Tibial nerve (tissue), 3 donors: ENCODE measurements around the gene CDC42BPB.

Experiments used
- POLR2A ChIP-seq, 2 donors: fragments of 450-650 bp; IDR thresholded peaks; one replicate each; pipeline ENCODE4 v1.6.1; 2017; ENCODE audit warnings: antibody characterized with exemption in 2 of 2, mild to moderate bottlenecking in 2 of 2, moderate library complexity in 2 of 2
- TF ChIP-seq, protein P1 (sequence below), 5 experiments: fragments of 200-600 bp in 3 of 5; fragments of 450-650 bp in 2 of 5; sonication (generic) in 3 of 5; IDR thresholded peaks; one replicate each; pipeline ENCODE4 v1.5.1; 2016 to 2019; ENCODE audit warnings: antibody characterized with exemption in 5 of 5, mild to moderate bottlenecking in 3 of 5, moderate library complexity in 2 of 5

DNA sequence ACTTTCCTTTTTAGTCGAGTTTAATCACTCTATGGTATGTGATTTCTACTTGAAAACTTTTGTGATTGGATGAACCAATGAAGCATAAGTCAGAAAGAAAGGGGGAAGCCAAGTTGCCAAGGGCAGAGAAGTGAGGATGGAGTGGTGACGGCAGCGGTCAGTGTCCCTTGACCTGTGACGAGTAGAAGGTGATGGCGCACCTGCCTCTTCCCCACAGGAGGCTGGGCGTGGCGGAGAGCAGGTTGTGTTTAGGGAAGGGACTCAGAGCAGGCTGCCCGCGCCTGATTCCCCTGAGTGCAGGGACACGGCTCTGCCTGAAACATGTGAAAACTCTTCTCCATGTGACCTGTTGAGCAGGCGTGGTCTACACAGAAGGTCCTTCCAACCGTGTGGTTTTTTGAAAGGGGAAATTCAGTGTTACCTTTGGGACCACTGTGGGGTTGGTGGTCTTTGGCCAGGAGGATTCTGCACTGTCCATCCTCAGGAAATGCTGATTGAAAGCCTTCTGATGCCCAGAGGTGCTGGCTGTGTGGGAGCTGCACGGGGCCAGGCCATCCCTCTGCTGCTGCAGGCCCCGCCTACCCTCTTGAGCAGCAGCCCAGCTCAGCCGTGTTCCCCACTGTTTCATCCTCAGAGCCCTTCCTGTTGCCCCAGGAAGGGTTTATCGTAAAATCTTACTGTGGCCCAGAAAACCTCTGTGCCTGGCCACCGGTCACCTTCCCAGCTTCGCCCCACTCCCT lies 158.4 kb downstream of the CDC42BPB start:
- TF ChIP-seq POLR2A (IDR thresholded peaks at IDR 0.05): no peak
- TF ChIP-seq, protein P1, sequence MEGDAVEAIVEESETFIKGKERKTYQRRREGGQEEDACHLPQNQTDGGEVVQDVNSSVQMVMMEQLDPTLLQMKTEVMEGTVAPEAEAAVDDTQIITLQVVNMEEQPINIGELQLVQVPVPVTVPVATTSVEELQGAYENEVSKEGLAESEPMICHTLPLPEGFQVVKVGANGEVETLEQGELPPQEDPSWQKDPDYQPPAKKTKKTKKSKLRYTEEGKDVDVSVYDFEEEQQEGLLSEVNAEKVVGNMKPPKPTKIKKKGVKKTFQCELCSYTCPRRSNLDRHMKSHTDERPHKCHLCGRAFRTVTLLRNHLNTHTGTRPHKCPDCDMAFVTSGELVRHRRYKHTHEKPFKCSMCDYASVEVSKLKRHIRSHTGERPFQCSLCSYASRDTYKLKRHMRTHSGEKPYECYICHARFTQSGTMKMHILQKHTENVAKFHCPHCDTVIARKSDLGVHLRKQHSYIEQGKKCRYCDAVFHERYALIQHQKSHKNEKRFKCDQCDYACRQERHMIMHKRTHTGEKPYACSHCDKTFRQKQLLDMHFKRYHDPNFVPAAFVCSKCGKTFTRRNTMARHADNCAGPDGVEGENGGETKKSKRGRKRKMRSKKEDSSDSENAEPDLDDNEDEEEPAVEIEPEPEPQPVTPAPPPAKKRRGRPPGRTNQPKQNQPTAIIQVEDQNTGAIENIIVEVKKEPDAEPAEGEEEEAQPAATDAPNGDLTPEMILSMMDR (IDR thresholded peaks at IDR 0.05): no peak
